Tibial artery (tissue), 4 donors: ENCODE results near the gene CAMSAP1.

Experiments used
- DNase-seq, 2 donors: peaks; one replicate each; pipeline ENCODE4 v3.0.0-alpha.2; 2019
- H3K27ac ChIP-seq, 2 donors: fragments of 200-600 bp; sonication (generic) in 1 of 2; 1 replicate in 1 of 2; 2 replicates in 1 of 2; pipeline ENCODE4 v1.5.1; 2018 to 2019; ENCODE audit warnings: mild to moderate bottlenecking in 1 of 2
- H3K27me3 ChIP-seq, 2 donors: fragments of 200-600 bp; sonication (generic) in 1 of 2; one replicate each; pipeline versions ENCODE4 v1.5.1 to v1.6.0; 2016 to 2019
- H3K36me3 ChIP-seq, 3 donors: fragments of 200-600 bp; sonication (generic) in 2 of 3; one replicate each; pipeline ENCODE4 v1.5.1; 2016 to 2019; ENCODE audit warnings: mild to moderate bottlenecking in 2 of 3
- H3K4me1 ChIP-seq, 4 donors: fragments of 200-600 bp; sonication (generic) in 2 of 4; 1 replicate in 3 of 4; 2 replicates in 1 of 4; pipeline ENCODE4 v1.5.1; 2016 to 2019
- H3K4me3 ChIP-seq, 2 donors: fragments of 200-600 bp; sonication (generic) in 1 of 2; 1 replicate in 1 of 2; 2 replicates in 1 of 2; pipeline ENCODE4 v1.5.1; 2018 to 2019; ENCODE audit warnings: mild to moderate bottlenecking in 2 of 2
- H3K9me3 ChIP-seq, 3 donors: fragments of 200-600 bp; sonication (generic) in 1 of 3; one replicate each; pipeline ENCODE4 v1.5.1; 2016 to 2019
- intact Hi-C: fragments of 100-400 bp; cut with DNase I; formaldehyde crosslinking; loops from one replicate; pipeline ENCODE4 v1.15.0; 2023; ENCODE audit warnings: low total_unique reads
- TF ChIP-seq, protein P1 (sequence below), 2 experiments: fragments of 200-600 bp in 1 of 2; fragments of 450-650 bp in 1 of 2; IDR thresholded peaks; one replicate each; pipeline ENCODE4 v1.5.1; 2017 to 2019; ENCODE audit warnings: antibody characterized with exemption in 2 of 2, mild to moderate bottlenecking in 1 of 2, moderate library complexity in 1 of 2

CAMSAP1 gene

DNA sequence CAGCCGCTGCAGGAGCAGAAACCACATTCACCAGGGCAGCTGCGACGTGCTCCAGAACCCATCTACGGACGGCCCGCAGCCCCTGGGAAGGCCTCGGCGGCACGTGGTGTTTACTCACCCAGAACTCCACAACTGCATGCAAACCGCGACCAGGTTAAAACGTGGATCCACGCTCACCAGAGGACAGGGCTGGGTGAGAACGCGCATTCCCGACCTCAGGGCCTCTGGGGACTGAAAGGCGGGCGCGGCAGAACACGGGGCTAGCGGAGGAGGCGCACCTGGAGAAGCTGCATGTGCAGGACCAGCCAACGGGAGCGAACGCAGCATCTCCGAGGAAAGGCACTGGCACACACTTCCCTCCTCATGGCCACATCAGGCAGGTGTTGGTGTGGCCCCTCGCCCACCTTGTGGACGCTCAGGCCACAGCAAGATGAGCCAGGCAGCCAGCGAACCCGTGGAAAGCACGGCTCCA lies 24.0 kb upstream of the CAMSAP1 start:
- Histone ChIP-seq H3K4me3 (no peak overlapping the region), H3K4me1 (peaks cover 0 to 9% (median 3%) of the 10 kb centered on the region in 4 donors), H3K27me3 (no peaks in the 10 kb centered on the region), H3K27ac (no peak overlapping the region), H3K9me3 (no peaks in the 10 kb centered on the region), H3K36me3 (peaks cover 35 to 84% (median 53%) of the 10 kb centered on the region in 3 donors)
- TF ChIP-seq, protein P1, sequence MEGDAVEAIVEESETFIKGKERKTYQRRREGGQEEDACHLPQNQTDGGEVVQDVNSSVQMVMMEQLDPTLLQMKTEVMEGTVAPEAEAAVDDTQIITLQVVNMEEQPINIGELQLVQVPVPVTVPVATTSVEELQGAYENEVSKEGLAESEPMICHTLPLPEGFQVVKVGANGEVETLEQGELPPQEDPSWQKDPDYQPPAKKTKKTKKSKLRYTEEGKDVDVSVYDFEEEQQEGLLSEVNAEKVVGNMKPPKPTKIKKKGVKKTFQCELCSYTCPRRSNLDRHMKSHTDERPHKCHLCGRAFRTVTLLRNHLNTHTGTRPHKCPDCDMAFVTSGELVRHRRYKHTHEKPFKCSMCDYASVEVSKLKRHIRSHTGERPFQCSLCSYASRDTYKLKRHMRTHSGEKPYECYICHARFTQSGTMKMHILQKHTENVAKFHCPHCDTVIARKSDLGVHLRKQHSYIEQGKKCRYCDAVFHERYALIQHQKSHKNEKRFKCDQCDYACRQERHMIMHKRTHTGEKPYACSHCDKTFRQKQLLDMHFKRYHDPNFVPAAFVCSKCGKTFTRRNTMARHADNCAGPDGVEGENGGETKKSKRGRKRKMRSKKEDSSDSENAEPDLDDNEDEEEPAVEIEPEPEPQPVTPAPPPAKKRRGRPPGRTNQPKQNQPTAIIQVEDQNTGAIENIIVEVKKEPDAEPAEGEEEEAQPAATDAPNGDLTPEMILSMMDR (IDR thresholded peaks at IDR 0.05) = no peak
- intact Hi-C loops = no loop called here
- DNase-seq = no peak

DNA sequence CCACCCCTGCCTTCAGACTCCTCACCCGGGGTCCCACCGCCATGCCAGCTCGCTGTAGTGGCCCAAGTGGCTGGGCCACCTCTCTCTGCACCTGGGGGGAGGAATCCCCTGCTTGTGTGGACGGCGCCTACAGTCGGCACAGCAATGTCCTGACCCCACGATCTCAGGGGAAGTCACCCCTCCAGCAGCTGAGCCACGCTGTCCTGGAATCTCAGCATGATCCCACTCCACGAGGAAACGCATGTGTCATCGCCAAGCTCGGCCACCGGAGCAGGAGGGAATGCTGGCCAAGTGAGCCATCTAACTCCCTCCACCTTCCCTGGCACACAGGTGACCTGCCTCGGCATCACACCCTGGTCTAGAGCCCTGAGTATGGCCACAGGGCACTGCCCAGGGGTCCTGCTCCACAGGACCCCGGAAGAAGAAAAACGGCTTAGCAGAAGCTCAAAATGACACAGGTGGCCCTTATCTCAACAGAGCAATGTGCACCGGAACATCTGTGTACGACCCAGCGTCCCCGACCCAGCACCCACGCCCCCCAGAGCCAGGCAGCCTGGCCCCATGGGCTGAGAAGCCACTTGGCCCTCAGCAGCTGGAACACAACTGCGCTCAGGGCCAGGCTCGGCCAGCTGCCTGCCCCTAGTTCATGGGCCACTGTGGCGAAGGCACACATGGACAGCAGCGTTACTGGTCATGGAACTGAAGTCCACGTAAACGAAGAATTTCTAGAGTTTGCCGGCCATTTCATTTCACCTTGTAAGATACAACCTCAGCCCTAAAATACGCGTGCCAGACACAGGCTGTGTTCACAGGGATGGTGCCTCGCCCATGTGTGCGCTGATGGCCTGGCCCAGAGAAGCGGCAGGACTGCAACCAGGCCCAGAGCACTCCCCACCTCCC lies 23.4 kb upstream of the CAMSAP1 start:
- DNase-seq = no peak
- H3K36me3 ChIP-seq = peaks cover 29 to 77% (median 48%) of the 10 kb centered on the region in 3 donors
- intact Hi-C loops = no loop called here
- H3K27ac ChIP-seq = no peak overlapping the region
- H3K27me3 ChIP-seq = no peaks in the 10 kb centered on the region
- H3K4me1 ChIP-seq = peaks cover 0 to 9% (median 3%) of the 10 kb centered on the region in 4 donors
- no peak overlapping the region for H3K4me3 ChIP-seq
- no peaks in the 10 kb centered on the region for H3K9me3 ChIP-seq
- TF ChIP-seq, protein P1 (IDR thresholded peaks at IDR 0.05) = no peak

DNA sequence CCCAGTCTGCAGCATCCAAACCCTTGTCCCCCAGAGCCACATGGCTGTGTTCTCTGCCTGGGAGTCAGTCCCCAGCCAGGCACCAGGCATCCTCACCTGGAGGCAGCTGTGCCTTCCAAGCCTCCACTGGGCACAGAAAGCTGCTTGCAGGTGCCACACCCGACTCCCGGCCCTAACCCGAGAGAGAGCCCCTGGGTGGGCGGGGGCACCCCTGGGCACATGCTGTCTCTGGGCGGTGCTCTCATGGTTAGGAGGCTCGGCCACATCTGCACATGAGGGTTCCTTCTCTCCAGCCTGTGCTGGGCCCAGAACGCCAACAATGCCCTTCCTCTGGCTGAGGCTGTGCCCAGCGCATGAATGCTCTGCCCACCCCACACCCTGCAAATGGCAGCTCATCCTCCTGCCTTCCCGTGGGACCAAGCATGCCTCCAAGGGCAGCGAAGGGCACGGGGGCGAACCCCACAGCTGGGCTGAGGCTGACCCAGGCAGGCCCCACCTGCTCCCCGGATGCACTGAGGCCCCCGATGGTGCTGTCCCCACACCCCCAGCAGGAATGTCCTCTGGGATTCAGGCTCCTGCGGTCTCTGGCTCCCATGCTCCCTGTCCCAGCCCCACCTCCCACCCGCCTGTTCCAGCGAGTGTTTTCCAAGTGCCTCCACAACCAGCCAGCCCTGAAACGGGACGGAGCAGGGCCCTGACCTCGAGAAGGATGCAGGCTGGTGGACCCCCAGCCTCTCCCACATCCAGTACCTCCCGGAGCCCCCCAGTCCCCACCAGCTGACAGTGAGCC lies 22.5 kb upstream of the CAMSAP1 start:
- peaks cover 29 to 73% (median 39%) of the 10 kb centered on the region in 3 donors for H3K36me3 ChIP-seq
- H3K27me3 ChIP-seq = no peaks in the 10 kb centered on the region
- DNase-seq = no peak
- no peak overlapping the region for H3K4me3 ChIP-seq
- intact Hi-C loops = no loop called here
- H3K4me1 ChIP-seq = peaks cover 0 to 9% (median 3%) of the 10 kb centered on the region in 4 donors
- no peaks in the 10 kb centered on the region for H3K9me3 ChIP-seq
- H3K27ac ChIP-seq = no peak overlapping the region
- TF ChIP-seq, protein P1 (IDR thresholded peaks at IDR 0.05) = no peak

DNA sequence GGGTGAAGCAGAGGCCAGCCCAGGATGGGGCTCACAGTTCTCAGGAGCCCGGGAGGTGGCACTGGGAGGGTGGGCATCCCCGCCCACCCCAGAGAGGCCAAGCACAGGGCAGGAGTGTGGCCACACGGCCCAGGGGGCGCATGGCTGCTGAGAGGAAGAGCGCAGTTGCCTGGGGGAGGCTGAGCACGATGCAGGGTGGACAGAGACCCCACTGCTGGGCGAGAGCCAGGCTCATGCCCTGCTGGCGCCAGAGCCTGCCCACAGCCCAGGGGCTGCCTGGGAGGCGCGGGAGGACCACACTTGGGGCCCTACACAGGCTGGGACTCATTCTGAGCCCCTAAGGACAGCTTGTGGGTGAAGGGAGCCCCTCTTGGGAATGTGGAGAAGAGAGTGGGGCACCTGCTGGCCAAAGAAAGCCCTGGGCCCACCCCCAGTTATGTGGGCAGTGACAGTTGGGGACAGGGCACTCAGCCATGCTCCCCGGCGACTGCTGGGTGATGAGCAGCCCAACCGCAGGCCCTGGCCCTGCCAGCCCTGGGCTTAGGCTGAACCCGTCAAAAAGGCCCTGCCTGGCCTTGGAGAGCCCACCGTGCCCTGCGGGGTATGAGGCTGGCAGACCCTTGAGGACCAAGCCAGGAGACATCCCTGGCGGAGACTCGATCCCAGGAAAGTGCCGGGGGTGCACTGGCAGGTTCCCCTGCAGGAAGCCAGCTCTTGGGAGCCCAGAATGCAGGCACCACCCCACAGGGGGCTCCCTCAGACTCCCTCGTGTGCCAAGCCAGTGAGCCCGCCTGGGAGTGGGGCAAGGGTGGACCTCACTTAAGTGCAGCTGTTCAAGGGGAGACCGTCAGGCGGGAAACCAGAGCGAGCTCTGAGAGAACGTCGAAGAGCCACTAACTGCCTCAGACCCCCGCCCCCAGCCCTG lies 21.6 kb upstream of the CAMSAP1 start:
- Histone ChIP-seq H3K36me3 (peaks cover 29 to 74% (median 43%) of the 10 kb centered on the region in 3 donors), H3K4me1 (peaks cover 0 to 9% (median 3%) of the 10 kb centered on the region in 4 donors), H3K27me3 (no peaks in the 10 kb centered on the region), H3K27ac (no peak overlapping the region), H3K4me3 (no peak overlapping the region), H3K9me3 (no peaks in the 10 kb centered on the region)
- intact Hi-C loops = no loop called here
- DNase-seq = no peak
- TF ChIP-seq, protein P1 (IDR thresholded peaks at IDR 0.05) = no peak
